K562 (cell line): Measurements from ENCODE around the gene ITGA3. TPM values are rescaled to one million over a fixed set of nuclear protein-coding genes. Genes with fewer than 3 reads are reported as not detected.

ENCODE experiments used
- ATF4 ChIP-seq: fragments of 450-650 bp; formaldehyde crosslinking; IDR thresholded peaks from 2 replicates; pipeline ENCODE4 v1.4.0; 2022; ENCODE audit warnings: mild to moderate bottlenecking, moderate library complexity
- BDP1 ChIP-seq: IDR thresholded peaks from 3 replicates; pipeline ENCODE4 v1.6.1; 2011; ENCODE audit not compliant: insufficient read length, insufficient read depth
- BRF2 ChIP-seq: IDR thresholded peaks from 3 replicates; pipeline ENCODE4 v1.6.1; 2011; ENCODE audit warnings: borderline replicate concordance, mild to moderate bottlenecking; ENCODE audit not compliant: insufficient read length, insufficient read depth
- CEBPZ ChIP-seq: fragments of 150-350 bp; IDR thresholded peaks from 2 replicates; pipeline ENCODE4 v1.6.1; 2014; ENCODE audit warnings: low read depth, mild to moderate bottlenecking, low read length, borderline replicate concordance
- CUX1 ChIP-seq: fragments of 200-800 bp; sonication (Bioruptor generic); IDR thresholded peaks from 2 replicates; pipeline ENCODE4 v1.6.1; 2016; ENCODE audit warnings: missing genetic modification characterization, missing compliant biosample characterization
- ESRRB ChIP-seq: fragments of 250-450 bp; sonication (Bioruptor Pico); IDR thresholded peaks from 2 replicates; pipeline ENCODE4 v1.5.0; 2020; ENCODE audit warnings: mild to moderate bottlenecking, moderate library complexity, borderline replicate concordance
- HMG20B ChIP-seq: fragments of 250-450 bp; sonication (Bioruptor Pico); IDR thresholded peaks from 2 replicates; pipeline ENCODE4 v1.5.0; 2021; ENCODE audit warnings: mild to moderate bottlenecking
- HNRNPH1 ChIP-seq: fragments of 200-400 bp; formaldehyde crosslinking; optimal IDR thresholded peaks from 2 replicates; pipeline ENCODE3; 2017; ENCODE audit warnings: low read depth, mild to moderate bottlenecking, low read length, moderate library complexity
- L3MBTL2 ChIP-seq: fragments of 450-650 bp; IDR thresholded peaks from 2 replicates; pipeline ENCODE4 v1.6.1; 2016; ENCODE audit warnings: mild to moderate bottlenecking, moderate library complexity
- SMARCE1 ChIP-seq: fragments of 450-650 bp; IDR thresholded peaks from 2 replicates; pipeline ENCODE4 v1.7.1; 2016; ENCODE audit warnings: mild to moderate bottlenecking
- SREBF2 ChIP-seq: sonication (generic); formaldehyde crosslinking; IDR thresholded peaks from 2 replicates; pipeline ENCODE4 v1.4.0; 2020; ENCODE audit warnings: mild to moderate bottlenecking, missing genetic modification reagents
- U2AF2 ChIP-seq: fragments of 200-400 bp; formaldehyde crosslinking; optimal IDR thresholded peaks from 2 replicates; pipeline ENCODE3; 2017; ENCODE audit warnings: low read depth, mild to moderate bottlenecking, low read length
- ZNF134 ChIP-seq: fragments of 250-450 bp; sonication (Bioruptor Pico); conservative IDR thresholded peaks from 2 replicates; pipeline ENCODE4 v1.4.0; 2020
- polyA plus RNA-seq, 8 experiments: library from polyadenylated mRNA; depleted of rRNA in 4 of 8; stranded (reverse) in 5 of 8; unstranded in 3 of 8; fragments of >200 nt; fragmentation: Nextera tagmentation in 2 of 8; fragmentation: Illumina TruSeq in 1 of 8; extraction: Ambion mirVana in 2 of 8; extraction: Trizol in 1 of 8; gene quantifications; 2 replicates each; pipeline versions ENCODE4 v1.2.1 to v1.2.3, GENCODE V29; 2011 to 2014; ENCODE audit warnings: inconsistent platforms in 1 of 8, missing spikeins in 1 of 8
- total RNA-seq, 7 experiments: library from RNA; depleted of rRNA in 6 of 7; stranded (reverse); fragments of >200 nt in 6 of 7; fragmentation: Illumina TruSeq in 2 of 7; extraction: Trizol in 2 of 7; gene quantifications; 2 replicates each; pipeline versions ENCODE4 v1.2.1 to v1.2.3, GENCODE V29; 2011 to 2021; ENCODE audit warnings: low replicate concordance in 1 of 7
- TF ChIP-seq, protein P1 (sequence below), 2 experiments: fragments of 200-800 bp in 1 of 2; sonication (Bioruptor generic) in 1 of 2; sonication (generic) in 1 of 2; formaldehyde crosslinking in 1 of 2; IDR thresholded peaks in 1 of 2; conservative IDR thresholded peaks in 1 of 2; 2 replicates each; pipeline versions ENCODE4 v1.5.0 to v1.6.1; 2016 to 2020; ENCODE audit warnings: missing compliant biosample characterization in 1 of 2, missing genetic modification characterization in 1 of 2, missing genetic modification reagents in 1 of 2

Gene ITGA3
- total and polyA plus RNA-seq, 9 of the 15 experiments (the other 6 are each of a cell fraction or from before 2014, with no cell fraction given), result 0.03 to 0.75 (median 0.14) TPM; not detected in 2

DNA sequence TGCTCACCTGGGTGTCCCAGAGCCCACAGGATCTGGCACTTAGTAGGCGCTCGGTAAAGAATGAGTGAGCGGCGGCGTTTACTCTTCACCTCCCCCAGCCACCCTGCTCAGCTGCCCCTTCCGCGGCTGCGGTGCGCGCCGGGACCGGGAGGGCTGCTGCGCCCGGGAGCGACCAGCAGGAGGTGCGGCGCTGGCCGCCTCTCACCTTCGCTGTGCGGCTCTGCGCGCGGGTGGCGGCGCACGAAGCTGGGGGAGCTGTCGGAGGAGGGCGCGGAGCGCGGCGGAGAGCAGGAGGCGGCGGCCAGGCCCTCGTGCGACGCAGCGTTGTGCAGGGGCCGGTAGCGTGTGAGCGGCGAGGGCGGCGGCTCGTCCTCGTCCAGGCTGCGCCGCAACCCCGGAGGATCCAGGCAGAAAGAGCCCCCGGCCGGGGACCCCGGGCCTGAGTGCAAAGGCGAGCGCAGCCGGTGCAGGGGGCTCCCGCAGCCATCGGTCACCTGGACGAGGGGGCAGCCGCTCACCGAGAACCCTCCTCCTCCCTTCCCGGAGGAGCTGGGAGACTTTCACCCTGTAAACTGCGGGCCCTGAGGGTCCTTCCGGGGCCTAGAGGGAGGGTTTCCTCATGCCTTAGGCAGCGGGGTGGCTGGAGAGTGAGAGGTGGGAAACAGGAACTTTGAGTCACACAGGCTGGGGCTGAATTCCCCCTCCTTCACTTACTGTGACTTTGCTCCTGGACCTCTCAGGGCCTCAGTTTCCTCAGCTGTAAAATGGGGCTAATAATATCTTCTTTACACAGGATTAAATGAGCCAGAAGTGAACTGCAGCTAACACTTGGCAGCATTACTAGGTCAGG lies 61.5 kb downstream of the ITGA3 start (continued):
- TF ChIP-seq ATF4 (CRISPR knock-in tag) (no peak), HMG20B (CRISPR knock-in tag) (no peak), HNRNPH1 (no peak), CEBPZ (no peak), ZNF134 (no peak), SREBF2 (CRISPR knock-in tag) (no peak), BDP1 (no peak), BRF2 (no peak), U2AF2 (no peak), ESRRB (CRISPR knock-in tag) (no peak), SMARCE1 (no peak), L3MBTL2 (peak; percentile 96), CUX1 (CRISPR knock-in tag) (no peak)
- TF ChIP-seq, protein P1, sequence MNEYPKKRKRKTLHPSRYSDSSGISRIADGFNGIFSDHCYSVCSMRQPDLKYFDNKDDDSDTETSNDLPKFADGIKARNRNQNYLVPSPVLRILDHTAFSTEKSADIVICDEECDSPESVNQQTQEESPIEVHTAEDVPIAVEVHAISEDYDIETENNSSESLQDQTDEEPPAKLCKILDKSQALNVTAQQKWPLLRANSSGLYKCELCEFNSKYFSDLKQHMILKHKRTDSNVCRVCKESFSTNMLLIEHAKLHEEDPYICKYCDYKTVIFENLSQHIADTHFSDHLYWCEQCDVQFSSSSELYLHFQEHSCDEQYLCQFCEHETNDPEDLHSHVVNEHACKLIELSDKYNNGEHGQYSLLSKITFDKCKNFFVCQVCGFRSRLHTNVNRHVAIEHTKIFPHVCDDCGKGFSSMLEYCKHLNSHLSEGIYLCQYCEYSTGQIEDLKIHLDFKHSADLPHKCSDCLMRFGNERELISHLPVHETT (CRISPR knock-in tag; conservative IDR thresholded peaks at IDR 0.05 in 1 of 2, IDR thresholded peaks at IDR 0.05 in 1 of 2), result no peak
